Measurements from ENCODE around the gene RIPK4. TPM values are rescaled to one million over a fixed set of nuclear protein-coding genes. Genes with fewer than 3 reads are reported as not detected.

RIPK4 gene
- total RNA-seq, 1 experiment from 2014 or later: 20.1 TPM

DNA sequence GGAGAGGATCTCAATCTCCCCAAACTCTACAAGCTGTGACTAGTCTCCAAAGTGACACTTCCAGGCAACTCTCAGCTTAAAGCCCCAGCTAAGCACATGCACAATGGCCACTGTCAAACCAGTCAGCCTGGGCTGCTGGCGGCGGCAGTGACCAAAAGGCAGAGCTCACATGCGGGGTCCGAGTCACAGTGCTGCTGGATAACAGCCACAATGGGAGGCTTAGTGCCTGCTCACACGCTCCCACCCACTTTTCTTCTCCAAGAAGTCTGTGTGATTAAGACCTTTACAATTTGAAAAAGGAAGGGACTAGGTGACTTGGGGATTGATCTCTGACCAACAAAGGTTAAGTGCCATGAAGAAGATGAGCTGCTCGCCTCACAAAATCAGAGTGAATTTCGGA lies 16.8 kb downstream of the RIPK4 start (continued):
- TF ChIP-seq, protein P1, sequence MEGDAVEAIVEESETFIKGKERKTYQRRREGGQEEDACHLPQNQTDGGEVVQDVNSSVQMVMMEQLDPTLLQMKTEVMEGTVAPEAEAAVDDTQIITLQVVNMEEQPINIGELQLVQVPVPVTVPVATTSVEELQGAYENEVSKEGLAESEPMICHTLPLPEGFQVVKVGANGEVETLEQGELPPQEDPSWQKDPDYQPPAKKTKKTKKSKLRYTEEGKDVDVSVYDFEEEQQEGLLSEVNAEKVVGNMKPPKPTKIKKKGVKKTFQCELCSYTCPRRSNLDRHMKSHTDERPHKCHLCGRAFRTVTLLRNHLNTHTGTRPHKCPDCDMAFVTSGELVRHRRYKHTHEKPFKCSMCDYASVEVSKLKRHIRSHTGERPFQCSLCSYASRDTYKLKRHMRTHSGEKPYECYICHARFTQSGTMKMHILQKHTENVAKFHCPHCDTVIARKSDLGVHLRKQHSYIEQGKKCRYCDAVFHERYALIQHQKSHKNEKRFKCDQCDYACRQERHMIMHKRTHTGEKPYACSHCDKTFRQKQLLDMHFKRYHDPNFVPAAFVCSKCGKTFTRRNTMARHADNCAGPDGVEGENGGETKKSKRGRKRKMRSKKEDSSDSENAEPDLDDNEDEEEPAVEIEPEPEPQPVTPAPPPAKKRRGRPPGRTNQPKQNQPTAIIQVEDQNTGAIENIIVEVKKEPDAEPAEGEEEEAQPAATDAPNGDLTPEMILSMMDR (IDR thresholded peaks at IDR 0.05): no peak
- TF ChIP-seq, protein P2, sequence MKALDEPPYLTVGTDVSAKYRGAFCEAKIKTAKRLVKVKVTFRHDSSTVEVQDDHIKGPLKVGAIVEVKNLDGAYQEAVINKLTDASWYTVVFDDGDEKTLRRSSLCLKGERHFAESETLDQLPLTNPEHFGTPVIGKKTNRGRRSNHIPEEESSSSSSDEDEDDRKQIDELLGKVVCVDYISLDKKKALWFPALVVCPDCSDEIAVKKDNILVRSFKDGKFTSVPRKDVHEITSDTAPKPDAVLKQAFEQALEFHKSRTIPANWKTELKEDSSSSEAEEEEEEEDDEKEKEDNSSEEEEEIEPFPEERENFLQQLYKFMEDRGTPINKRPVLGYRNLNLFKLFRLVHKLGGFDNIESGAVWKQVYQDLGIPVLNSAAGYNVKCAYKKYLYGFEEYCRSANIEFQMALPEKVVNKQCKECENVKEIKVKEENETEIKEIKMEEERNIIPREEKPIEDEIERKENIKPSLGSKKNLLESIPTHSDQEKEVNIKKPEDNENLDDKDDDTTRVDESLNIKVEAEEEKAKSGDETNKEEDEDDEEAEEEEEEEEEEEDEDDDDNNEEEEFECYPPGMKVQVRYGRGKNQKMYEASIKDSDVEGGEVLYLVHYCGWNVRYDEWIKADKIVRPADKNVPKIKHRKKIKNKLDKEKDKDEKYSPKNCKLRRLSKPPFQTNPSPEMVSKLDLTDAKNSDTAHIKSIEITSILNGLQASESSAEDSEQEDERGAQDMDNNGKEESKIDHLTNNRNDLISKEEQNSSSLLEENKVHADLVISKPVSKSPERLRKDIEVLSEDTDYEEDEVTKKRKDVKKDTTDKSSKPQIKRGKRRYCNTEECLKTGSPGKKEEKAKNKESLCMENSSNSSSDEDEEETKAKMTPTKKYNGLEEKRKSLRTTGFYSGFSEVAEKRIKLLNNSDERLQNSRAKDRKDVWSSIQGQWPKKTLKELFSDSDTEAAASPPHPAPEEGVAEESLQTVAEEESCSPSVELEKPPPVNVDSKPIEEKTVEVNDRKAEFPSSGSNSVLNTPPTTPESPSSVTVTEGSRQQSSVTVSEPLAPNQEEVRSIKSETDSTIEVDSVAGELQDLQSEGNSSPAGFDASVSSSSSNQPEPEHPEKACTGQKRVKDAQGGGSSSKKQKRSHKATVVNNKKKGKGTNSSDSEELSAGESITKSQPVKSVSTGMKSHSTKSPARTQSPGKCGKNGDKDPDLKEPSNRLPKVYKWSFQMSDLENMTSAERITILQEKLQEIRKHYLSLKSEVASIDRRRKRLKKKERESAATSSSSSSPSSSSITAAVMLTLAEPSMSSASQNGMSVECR (CRISPR knock-in tag; IDR thresholded peaks at IDR 0.05; ENCODE audit: borderline replicate concordance): no peak
- TF ChIP-seq, protein P3, sequence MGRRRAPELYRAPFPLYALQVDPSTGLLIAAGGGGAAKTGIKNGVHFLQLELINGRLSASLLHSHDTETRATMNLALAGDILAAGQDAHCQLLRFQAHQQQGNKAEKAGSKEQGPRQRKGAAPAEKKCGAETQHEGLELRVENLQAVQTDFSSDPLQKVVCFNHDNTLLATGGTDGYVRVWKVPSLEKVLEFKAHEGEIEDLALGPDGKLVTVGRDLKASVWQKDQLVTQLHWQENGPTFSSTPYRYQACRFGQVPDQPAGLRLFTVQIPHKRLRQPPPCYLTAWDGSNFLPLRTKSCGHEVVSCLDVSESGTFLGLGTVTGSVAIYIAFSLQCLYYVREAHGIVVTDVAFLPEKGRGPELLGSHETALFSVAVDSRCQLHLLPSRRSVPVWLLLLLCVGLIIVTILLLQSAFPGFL (CRISPR knock-in tag; IDR thresholded peaks at IDR 0.05; ENCODE audit: borderline replicate concordance): no peak
- TF ChIP-seq JAZF1 (CRISPR knock-in tag; IDR thresholded peaks at IDR 0.05) (no peak), ZNF219 (CRISPR knock-in tag; IDR thresholded peaks at IDR 0.05; ENCODE audit: borderline replicate concordance) (no peak)
- TF ChIP-seq, protein P4, sequence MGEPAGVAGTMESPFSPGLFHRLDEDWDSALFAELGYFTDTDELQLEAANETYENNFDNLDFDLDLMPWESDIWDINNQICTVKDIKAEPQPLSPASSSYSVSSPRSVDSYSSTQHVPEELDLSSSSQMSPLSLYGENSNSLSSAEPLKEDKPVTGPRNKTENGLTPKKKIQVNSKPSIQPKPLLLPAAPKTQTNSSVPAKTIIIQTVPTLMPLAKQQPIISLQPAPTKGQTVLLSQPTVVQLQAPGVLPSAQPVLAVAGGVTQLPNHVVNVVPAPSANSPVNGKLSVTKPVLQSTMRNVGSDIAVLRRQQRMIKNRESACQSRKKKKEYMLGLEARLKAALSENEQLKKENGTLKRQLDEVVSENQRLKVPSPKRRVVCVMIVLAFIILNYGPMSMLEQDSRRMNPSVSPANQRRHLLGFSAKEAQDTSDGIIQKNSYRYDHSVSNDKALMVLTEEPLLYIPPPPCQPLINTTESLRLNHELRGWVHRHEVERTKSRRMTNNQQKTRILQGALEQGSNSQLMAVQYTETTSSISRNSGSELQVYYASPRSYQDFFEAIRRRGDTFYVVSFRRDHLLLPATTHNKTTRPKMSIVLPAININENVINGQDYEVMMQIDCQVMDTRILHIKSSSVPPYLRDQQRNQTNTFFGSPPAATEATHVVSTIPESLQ (CRISPR knock-in tag; IDR thresholded peaks at IDR 0.05): no peak

DNA sequence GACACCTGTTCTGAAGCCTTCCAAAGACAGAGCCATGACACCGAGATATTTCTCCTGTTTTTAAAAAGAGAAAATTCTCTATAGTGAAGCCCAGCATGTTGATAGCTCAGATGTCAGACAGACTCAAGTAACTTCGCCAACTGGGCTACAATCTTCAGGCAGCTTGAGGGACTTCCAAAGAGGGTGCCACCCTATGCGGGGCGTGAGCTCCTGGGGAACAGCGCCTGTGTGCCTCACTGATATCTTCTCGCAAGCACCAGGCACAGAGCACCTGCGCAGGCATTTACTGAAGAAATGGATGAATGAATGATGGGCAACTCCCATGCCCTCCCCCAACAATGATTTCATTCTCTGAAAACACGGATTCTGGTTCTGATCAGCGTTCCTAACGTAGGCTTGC lies 17.6 kb downstream of the RIPK4 start:
- TF ChIP-seq ZNF219 (CRISPR knock-in tag; IDR thresholded peaks at IDR 0.05; ENCODE audit: borderline replicate concordance) (no peak), ZNF671 (CRISPR knock-in tag; IDR thresholded peaks at IDR 0.05) (no peak), ZNF416 (CRISPR knock-in tag; IDR thresholded peaks at IDR 0.05) (no peak), TP53 (CRISPR knock-in tag; IDR thresholded peaks at IDR 0.05) (no peak), TEAD4 (CRISPR knock-in tag; IDR thresholded peaks at IDR 0.05) (no peak), RORB (CRISPR knock-in tag; IDR thresholded peaks at IDR 0.05) (no peak), FOXK1 (CRISPR knock-in tag; IDR thresholded peaks at IDR 0.05) (no peak), IRF2 (CRISPR knock-in tag; IDR thresholded peaks at IDR 0.05; ENCODE audit: borderline replicate concordance, low read depth) (no peak), ELF4 (CRISPR knock-in tag; IDR thresholded peaks at IDR 0.05; ENCODE audit: low read depth) (no peak)
- TF ChIP-seq, protein P5, sequence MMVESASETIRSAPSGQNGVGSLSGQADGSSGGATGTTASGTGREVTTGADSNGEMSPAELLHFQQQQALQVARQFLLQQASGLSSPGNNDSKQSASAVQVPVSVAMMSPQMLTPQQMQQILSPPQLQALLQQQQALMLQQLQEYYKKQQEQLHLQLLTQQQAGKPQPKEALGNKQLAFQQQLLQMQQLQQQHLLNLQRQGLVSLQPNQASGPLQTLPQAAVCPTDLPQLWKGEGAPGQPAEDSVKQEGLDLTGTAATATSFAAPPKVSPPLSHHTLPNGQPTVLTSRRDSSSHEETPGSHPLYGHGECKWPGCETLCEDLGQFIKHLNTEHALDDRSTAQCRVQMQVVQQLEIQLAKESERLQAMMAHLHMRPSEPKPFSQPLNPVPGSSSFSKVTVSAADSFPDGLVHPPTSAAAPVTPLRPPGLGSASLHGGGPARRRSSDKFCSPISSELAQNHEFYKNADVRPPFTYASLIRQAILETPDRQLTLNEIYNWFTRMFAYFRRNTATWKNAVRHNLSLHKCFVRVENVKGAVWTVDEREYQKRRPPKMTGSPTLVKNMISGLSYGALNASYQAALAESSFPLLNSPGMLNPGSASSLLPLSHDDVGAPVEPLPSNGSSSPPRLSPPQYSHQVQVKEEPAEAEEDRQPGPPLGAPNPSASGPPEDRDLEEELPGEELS (CRISPR knock-in tag; IDR thresholded peaks at IDR 0.05): no peak
- TF ChIP-seq, protein P6, sequence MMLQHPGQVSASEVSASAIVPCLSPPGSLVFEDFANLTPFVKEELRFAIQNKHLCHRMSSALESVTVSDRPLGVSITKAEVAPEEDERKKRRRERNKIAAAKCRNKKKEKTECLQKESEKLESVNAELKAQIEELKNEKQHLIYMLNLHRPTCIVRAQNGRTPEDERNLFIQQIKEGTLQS (CRISPR knock-in tag; conservative IDR thresholded peaks at IDR 0.05): no peak
- TF ChIP-seq, protein P7, sequence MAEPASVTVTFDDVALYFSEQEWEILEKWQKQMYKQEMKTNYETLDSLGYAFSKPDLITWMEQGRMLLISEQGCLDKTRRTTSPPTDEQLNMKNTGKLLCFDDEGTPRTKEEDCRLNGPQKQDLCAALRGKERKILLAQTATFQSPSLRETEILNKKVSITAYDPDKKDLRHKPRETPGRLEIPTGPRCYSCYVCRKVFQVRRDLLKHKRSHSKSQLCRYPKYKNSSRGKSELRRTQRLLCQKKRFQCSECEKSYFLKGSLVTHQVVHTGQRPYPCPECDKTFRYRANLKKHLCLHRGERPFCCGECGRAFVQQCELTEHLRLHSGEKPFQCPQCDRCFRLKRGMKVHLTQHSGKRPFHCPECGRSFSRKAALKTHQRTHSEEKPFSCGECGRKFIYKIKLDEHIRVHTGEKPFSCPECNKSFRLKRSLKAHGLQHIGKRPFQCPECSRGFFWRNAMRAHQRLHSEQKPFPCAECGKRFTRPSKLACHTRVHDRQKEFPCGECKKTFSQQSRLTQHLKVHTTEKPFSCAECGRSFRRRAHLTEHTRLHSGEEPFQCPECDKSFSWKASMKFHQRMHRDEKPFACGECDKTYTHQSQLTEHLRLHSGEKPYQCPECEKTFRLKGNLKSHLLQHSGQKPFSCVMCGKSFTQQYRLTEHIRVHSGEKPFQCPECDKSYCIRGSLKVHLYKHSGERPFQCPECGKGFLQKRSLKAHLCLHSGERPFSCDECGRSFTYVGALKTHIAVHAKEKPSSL (CRISPR knock-in tag; conservative IDR thresholded peaks at IDR 0.05): no peak
- TF ChIP-seq, protein P8, sequence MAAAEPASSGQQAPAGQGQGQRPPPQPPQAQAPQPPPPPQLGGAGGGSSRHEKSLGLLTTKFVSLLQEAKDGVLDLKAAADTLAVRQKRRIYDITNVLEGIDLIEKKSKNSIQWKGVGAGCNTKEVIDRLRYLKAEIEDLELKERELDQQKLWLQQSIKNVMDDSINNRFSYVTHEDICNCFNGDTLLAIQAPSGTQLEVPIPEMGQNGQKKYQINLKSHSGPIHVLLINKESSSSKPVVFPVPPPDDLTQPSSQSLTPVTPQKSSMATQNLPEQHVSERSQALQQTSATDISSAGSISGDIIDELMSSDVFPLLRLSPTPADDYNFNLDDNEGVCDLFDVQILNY (CRISPR knock-in tag; IDR thresholded peaks at IDR 0.05): no peak
- H3K4me1 Mint-ChIP-seq: peaks cover 36% of the 10 kb centered on the region
- H3K4me3 Mint-ChIP-seq: no peak overlapping the region
- no peaks in the 10 kb centered on the region for H3K9me3 Mint-ChIP-seq
- POLR2A ChIA-PET: interaction anchor here (0.9 kb wide), 1 partner anchor 12 kb away, joined by 4 read pairs; no protein-coding TSS in a partner anchor
- ATAC-seq (no peak), DNase-seq (ENCODE audit: low spot score) (no peak)
- no peaks in the 10 kb centered on the region for H3K27me3 Mint-ChIP-seq (ENCODE audit: low read depth)
- no peak overlapping the region for H3K27ac Mint-ChIP-seq
- peaks cover 35% of the 10 kb centered on the region for H3K36me3 Mint-ChIP-seq
- CTCF ChIA-PET: interaction anchor here (1.5 to 1.7 kb wide), 2 partner anchors 29 to 136 kb away, joined by 9 to 10 read pairs; no protein-coding TSS in a partner anchor
